Astrocyte (in vitro differentiated cells and primary cell): Measurements from ENCODE around the gene TRIP13. TPM values are rescaled to one million over a fixed set of nuclear protein-coding genes. Genes with fewer than 3 reads are reported as not detected.

Experiments used
- DNase-seq: peaks from one replicate; pipeline ENCODE4 v3.0.0-alpha.2; 2010; ENCODE audit warnings: low read depth
- FAIRE-seq: peaks from 2 replicates; lab custom pipeline; 2011; peaks lifted over from hg19 to GRCh38; lab: Jason Lieb, UNC
- H2AFZ ChIP-seq: 2 replicates; pipeline ENCODE4 v1.6.0; 2012; ENCODE audit warnings: low read depth, low read length, inconsistent platforms
- H3K27ac ChIP-seq: 2 replicates; pipeline ENCODE4 v1.5.1; 2011; ENCODE audit warnings: low read depth, low read length, inconsistent platforms
- H3K27me3 ChIP-seq: 2 replicates; pipeline ENCODE4 v1.6.0; 2011; ENCODE audit warnings: low read length, inconsistent platforms; ENCODE audit not compliant: insufficient read depth
- H3K36me3 ChIP-seq: 2 replicates; pipeline ENCODE4 v1.5.1; 2011; ENCODE audit warnings: low read length, inconsistent platforms; ENCODE audit not compliant: insufficient read depth
- H3K4me1 ChIP-seq: 2 replicates; pipeline ENCODE4 v1.5.1; 2011; ENCODE audit warnings: low read length, inconsistent platforms; ENCODE audit not compliant: insufficient read depth
- H3K4me2 ChIP-seq: 2 replicates; pipeline ENCODE4 v1.6.0; 2012; ENCODE audit warnings: low read length, inconsistent platforms
- H3K4me3 ChIP-seq: 2 replicates; pipeline ENCODE4 v1.5.1; 2011; ENCODE audit warnings: low read depth, mild to moderate bottlenecking, low read length, inconsistent platforms; ENCODE audit not compliant: insufficient read depth
- H3K79me2 ChIP-seq: 2 replicates; pipeline ENCODE4 v1.6.0; 2012; ENCODE audit warnings: mild to moderate bottlenecking, low read length, inconsistent platforms; ENCODE audit not compliant: insufficient read depth
- H3K9ac ChIP-seq: 2 replicates; pipeline ENCODE4 v1.6.0; 2012; ENCODE audit warnings: mild to moderate bottlenecking, low read length, inconsistent platforms
- H3K9me3 ChIP-seq: 2 replicates; pipeline ENCODE4 v1.5.1; 2012; ENCODE audit warnings: low read depth, mild to moderate bottlenecking, low read length, inconsistent platforms; ENCODE audit not compliant: insufficient read depth
- H4K20me1 ChIP-seq: 2 replicates; pipeline ENCODE4 v1.6.0; 2012; ENCODE audit warnings: low read length, inconsistent platforms; ENCODE audit not compliant: insufficient read depth
- H3K27ac Mint-ChIP-seq: one replicate; pipeline ENCODE4 v1.8.0; 2021; ENCODE audit warnings: mild to moderate bottlenecking, mixed read lengths; ENCODE audit not compliant: unreplicated experiment
- H3K27me3 Mint-ChIP-seq: one replicate; pipeline ENCODE4 v1.8.0; 2021; ENCODE audit warnings: low read depth, mixed read lengths; ENCODE audit not compliant: unreplicated experiment
- H3K36me3 Mint-ChIP-seq: one replicate; pipeline ENCODE4 v1.8.0; 2021; ENCODE audit warnings: low read depth, mixed read lengths; ENCODE audit not compliant: unreplicated experiment
- H3K4me1 Mint-ChIP-seq: one replicate; pipeline ENCODE4 v1.8.0; 2021; ENCODE audit warnings: low read depth, mixed read lengths; ENCODE audit not compliant: unreplicated experiment
- H3K4me3 Mint-ChIP-seq: one replicate; pipeline ENCODE4 v1.8.0; 2021; ENCODE audit warnings: mild to moderate bottlenecking, moderate library complexity, mixed read lengths; ENCODE audit not compliant: unreplicated experiment
- H3K9me3 Mint-ChIP-seq: one replicate; pipeline ENCODE4 v1.8.0; 2021; ENCODE audit warnings: mild to moderate bottlenecking, mixed read lengths; ENCODE audit not compliant: unreplicated experiment
- EZH2 ChIP-seq: IDR thresholded peaks from 2 replicates; pipeline ENCODE4 v1.6.1; 2012; ENCODE audit warnings: mild to moderate bottlenecking, low read length, inconsistent platforms; ENCODE audit not compliant: insufficient read depth
- total RNA-seq: library from RNA; stranded (reverse); gene quantifications from 2 replicates; pipeline ENCODE4 v1.2.1, GENCODE V29; 2021
- TF ChIP-seq, protein P1 (sequence below): IDR thresholded peaks from 2 replicates; pipeline ENCODE4 v1.5.1; 2011; ENCODE audit warnings: low read depth, mild to moderate bottlenecking, inconsistent platforms, low read length, moderate library complexity; ENCODE audit not compliant: insufficient read depth

TRIP13 gene
- total RNA-seq, 1 donor from 2014 or later, result 7.3 TPM

DNA sequence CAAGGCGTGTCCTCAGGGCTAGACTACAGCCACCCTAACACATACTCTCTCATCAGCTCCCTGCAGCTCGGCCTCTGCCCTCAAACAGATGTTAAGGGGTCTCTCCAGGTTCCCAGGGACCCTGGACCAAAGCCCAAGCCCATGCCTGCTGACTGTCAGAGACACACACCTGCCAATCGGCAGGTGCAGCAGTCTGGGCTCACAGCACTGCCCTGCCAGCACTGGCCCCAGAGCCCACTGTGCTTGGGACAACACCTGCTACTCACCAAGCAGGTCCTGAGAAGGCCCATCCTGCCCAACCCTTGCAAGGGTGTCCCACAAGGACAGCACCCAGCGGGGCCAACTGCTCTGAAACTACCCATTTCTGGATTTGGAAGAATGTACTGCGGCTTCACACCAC is 21.7 kb upstream of the TRIP13 start:
- no peak overlapping the region for H3K27ac Mint-ChIP-seq
- H3K4me1 Mint-ChIP-seq, result no peaks in the 10 kb centered on the region
- FAIRE-seq (no peak), DNase-seq (no peak)
- Histone ChIP-seq H2AFZ (no peak overlapping the region), H3K4me3 (no peak overlapping the region), H3K4me2 (no peak overlapping the region), H3K27me3 (no peaks in the 10 kb centered on the region), H3K9ac (no peak overlapping the region), H3K79me2 (peaks cover 6% of the 10 kb centered on the region), H3K9me3 (no peaks in the 10 kb centered on the region), H3K36me3 (peaks cover 61% of the 10 kb centered on the region), H3K4me1 (no peaks in the 10 kb centered on the region), H3K27ac (no peak overlapping the region), H4K20me1 (peaks cover 52% of the 10 kb centered on the region)
- no peaks in the 10 kb centered on the region for H3K9me3 Mint-ChIP-seq
- no peaks in the 10 kb centered on the region for H3K27me3 Mint-ChIP-seq
- H3K4me3 Mint-ChIP-seq, result no peak overlapping the region
- no peak for TF ChIP-seq EZH2
- peaks cover 25% of the 10 kb centered on the region for H3K36me3 Mint-ChIP-seq

DNA sequence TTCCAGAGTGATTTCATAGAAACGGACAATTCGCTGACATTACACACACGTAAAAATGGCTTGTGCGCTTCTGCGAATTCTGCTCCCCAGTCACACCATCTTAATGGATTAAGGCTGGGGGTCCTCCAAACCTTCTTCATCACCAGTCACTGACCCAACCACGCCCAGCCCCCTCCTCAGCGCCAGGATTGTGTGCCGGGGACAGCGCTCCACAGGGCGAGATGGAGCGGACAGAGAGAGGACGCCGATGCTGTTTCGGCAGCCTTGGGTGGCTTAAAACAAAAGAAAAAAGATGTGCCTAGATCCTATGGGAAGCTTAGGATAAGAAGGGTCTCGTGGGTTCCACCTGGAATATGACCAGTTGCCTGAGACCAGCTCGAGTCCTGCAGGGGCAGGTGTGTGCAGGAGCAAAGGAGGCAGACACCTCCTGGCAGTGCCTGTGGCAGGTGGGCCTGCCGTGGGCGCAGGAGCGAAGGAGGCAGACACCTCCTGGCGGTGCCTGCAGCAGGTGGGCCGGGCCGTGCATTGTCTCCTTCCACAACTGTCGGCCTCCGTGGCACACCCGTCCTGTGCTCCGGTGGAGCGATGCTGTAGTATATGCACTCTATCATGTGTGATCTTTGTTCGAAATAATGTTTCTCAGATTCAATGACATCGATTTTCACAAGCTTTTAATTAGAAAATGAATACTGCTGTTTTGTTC is 20.9 kb upstream of the TRIP13 start:
- Mint-ChIP-seq H3K27me3 (no peaks in the 10 kb centered on the region), H3K9me3 (no peaks in the 10 kb centered on the region), H3K27ac (no peak overlapping the region), H3K4me3 (no peak overlapping the region), H3K4me1 (no peaks in the 10 kb centered on the region), H3K36me3 (peaks cover 20% of the 10 kb centered on the region)
- FAIRE-seq (no peak), DNase-seq (no peak)
- Histone ChIP-seq H3K9ac (no peak overlapping the region), H3K4me1 (no peaks in the 10 kb centered on the region), H3K79me2 (peaks cover 8% of the 10 kb centered on the region), H3K4me3 (no peak overlapping the region), H3K9me3 (no peaks in the 10 kb centered on the region), H2AFZ (no peak overlapping the region), H3K36me3 (peaks cover 60% of the 10 kb centered on the region), H3K4me2 (no peak overlapping the region), H4K20me1 (peaks cover 55% of the 10 kb centered on the region), H3K27me3 (no peaks in the 10 kb centered on the region), H3K27ac (no peak overlapping the region)
- no peak for TF ChIP-seq EZH2
- TF ChIP-seq, protein P1, sequence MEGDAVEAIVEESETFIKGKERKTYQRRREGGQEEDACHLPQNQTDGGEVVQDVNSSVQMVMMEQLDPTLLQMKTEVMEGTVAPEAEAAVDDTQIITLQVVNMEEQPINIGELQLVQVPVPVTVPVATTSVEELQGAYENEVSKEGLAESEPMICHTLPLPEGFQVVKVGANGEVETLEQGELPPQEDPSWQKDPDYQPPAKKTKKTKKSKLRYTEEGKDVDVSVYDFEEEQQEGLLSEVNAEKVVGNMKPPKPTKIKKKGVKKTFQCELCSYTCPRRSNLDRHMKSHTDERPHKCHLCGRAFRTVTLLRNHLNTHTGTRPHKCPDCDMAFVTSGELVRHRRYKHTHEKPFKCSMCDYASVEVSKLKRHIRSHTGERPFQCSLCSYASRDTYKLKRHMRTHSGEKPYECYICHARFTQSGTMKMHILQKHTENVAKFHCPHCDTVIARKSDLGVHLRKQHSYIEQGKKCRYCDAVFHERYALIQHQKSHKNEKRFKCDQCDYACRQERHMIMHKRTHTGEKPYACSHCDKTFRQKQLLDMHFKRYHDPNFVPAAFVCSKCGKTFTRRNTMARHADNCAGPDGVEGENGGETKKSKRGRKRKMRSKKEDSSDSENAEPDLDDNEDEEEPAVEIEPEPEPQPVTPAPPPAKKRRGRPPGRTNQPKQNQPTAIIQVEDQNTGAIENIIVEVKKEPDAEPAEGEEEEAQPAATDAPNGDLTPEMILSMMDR, result no peak

DNA sequence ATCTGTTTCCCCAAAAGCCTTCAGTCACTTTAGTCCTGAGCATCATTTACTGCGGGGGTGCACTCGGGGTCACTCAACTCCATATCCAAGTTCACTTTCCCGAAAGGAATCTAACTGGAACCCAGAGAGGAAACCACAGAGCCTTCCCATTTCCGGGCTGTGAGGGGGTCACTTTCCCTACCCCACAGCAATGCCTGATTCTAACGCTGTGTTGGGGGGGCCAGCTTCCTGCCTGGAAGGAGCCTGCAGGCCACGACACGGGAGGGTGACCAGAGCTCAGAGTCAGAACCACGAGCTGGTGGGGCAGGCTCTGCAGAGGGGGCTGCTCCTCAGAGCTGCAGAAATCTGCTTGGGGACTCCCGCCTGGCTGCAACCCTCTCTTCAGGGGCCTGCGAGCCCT is 20.4 kb upstream of the TRIP13 start:
- Histone ChIP-seq H3K9ac (no peak overlapping the region), H4K20me1 (peaks cover 57% of the 10 kb centered on the region), H3K4me3 (no peak overlapping the region), H2AFZ (no peak overlapping the region), H3K4me2 (no peak overlapping the region), H3K27me3 (no peaks in the 10 kb centered on the region), H3K79me2 (peaks cover 12% of the 10 kb centered on the region), H3K4me1 (no peaks in the 10 kb centered on the region), H3K9me3 (no peaks in the 10 kb centered on the region), H3K36me3 (peaks cover 59% of the 10 kb centered on the region), H3K27ac (no peak overlapping the region)
- no peak overlapping the region for H3K27ac Mint-ChIP-seq
- DNase-seq (no peak), FAIRE-seq (no peak)
- H3K27me3 Mint-ChIP-seq, result no peaks in the 10 kb centered on the region
- H3K4me3 Mint-ChIP-seq, result no peak overlapping the region
- no peaks in the 10 kb centered on the region for H3K9me3 Mint-ChIP-seq
- TF ChIP-seq EZH2, result no peak
- TF ChIP-seq, protein P1, result no peak
- peaks cover 21% of the 10 kb centered on the region for H3K36me3 Mint-ChIP-seq
- no peaks in the 10 kb centered on the region for H3K4me1 Mint-ChIP-seq
